Liver (tissue), 9 donors: ENCODE results near the gene LRIT2. TPM values are rescaled to one million over a fixed set of nuclear protein-coding genes. Genes with fewer than 3 reads are reported as not detected.

ENCODE experiments used
- DNase-seq: peaks from one replicate; pipeline ENCODE4 v3.0.0-alpha.2; 2017; ENCODE audit warnings: low spot score
- H3K27ac ChIP-seq, 2 donors: one replicate each; pipeline ENCODE4 v1.7.0; 2013; ENCODE audit warnings: inconsistent platforms in 2 of 2, low read length in 2 of 2, control low read depth in 1 of 2, low read depth in 1 of 2, mild to moderate bottlenecking in 1 of 2
- H3K27me3 ChIP-seq, 4 donors: one replicate each; pipeline versions ENCODE4 v1.6.1 to v1.7.0; 2013; ENCODE audit warnings: low read length in 3 of 4, inconsistent platforms in 1 of 4, mild to moderate bottlenecking in 1 of 4, moderate library complexity in 1 of 4; ENCODE audit not compliant: control insufficient read depth in 4 of 4, insufficient read depth in 4 of 4
- H3K36me3 ChIP-seq, 4 donors: one replicate each; pipeline versions ENCODE4 v1.6.1 to v1.7.0; 2013; ENCODE audit warnings: low read length in 3 of 4, mild to moderate bottlenecking in 3 of 4, low read depth in 1 of 4, moderate library complexity in 1 of 4; ENCODE audit not compliant: control insufficient read depth in 4 of 4, insufficient read depth in 3 of 4
- H3K4me1 ChIP-seq, 4 donors: one replicate each; pipeline versions ENCODE4 v1.6.1 to v1.7.0; 2013; ENCODE audit warnings: low read length in 3 of 4, mild to moderate bottlenecking in 3 of 4, moderate library complexity in 1 of 4; ENCODE audit not compliant: control insufficient read depth in 4 of 4, insufficient read depth in 4 of 4
- H3K4me3 ChIP-seq, 3 donors: one replicate each; pipeline versions ENCODE4 v1.6.1 to v1.7.0; 2013; ENCODE audit warnings: low read length in 3 of 3, control low read depth in 1 of 3, low read depth in 1 of 3, mild to moderate bottlenecking in 1 of 3
- H3K9ac ChIP-seq, 2 donors: one replicate each; pipeline ENCODE4 v1.7.0; 2013; ENCODE audit warnings: low read length in 2 of 2, mild to moderate bottlenecking in 2 of 2, moderate library complexity in 2 of 2, control low read depth in 1 of 2, low read depth in 1 of 2
- H3K9me3 ChIP-seq, 4 donors: one replicate each; pipeline versions ENCODE4 v1.6.1 to v1.7.0; 2013; ENCODE audit warnings: low read length in 3 of 4; ENCODE audit not compliant: control insufficient read depth in 4 of 4
- ATF3 ChIP-seq: IDR thresholded peaks from 2 replicates; pipeline ENCODE4 v1.6.1; 2016; ENCODE audit warnings: antibody characterized with exemption
- CTCF ChIP-seq: fragments of 150-350 bp; IDR thresholded peaks from 2 replicates; pipeline ENCODE4 v1.5.1; 2017; ENCODE audit warnings: improper control_type of control experiment, low read depth, low read length; ENCODE audit not compliant: missing input control
- EGR1 ChIP-seq, 2 donors: IDR thresholded peaks; 2 replicates each; pipeline ENCODE4 v1.6.1; 2016 to 2018; ENCODE audit warnings: antibody characterized with exemption in 2 of 2, low read depth in 2 of 2
- FOXA1 ChIP-seq: IDR thresholded peaks from 2 replicates; pipeline ENCODE4 v1.6.1; 2016; ENCODE audit warnings: antibody characterized with exemption
- FOXA2 ChIP-seq: IDR thresholded peaks from 2 replicates; pipeline ENCODE4 v1.6.1; 2016; ENCODE audit warnings: antibody characterized with exemption
- GABPA ChIP-seq, 2 donors: IDR thresholded peaks in 1 of 2; conservative IDR thresholded peaks in 1 of 2; 2 replicates each; pipeline ENCODE4 v1.6.1; 2016; ENCODE audit warnings: antibody characterized with exemption in 2 of 2, mild to moderate bottlenecking in 1 of 2, moderate library complexity in 1 of 2
- HNF4A ChIP-seq, 2 donors: conservative IDR thresholded peaks; 2 replicates each; pipeline ENCODE4 v1.6.1; 2016; ENCODE audit warnings: antibody characterized with exemption in 2 of 2, mild to moderate bottlenecking in 2 of 2
- HNF4G ChIP-seq: IDR thresholded peaks from 2 replicates; pipeline ENCODE4 v1.6.1; 2016; ENCODE audit warnings: antibody characterized with exemption
- JUND ChIP-seq, 2 donors: IDR thresholded peaks; 2 replicates each; pipeline ENCODE4 v1.6.1; 2016; ENCODE audit warnings: antibody characterized with exemption in 2 of 2
- MAX ChIP-seq: IDR thresholded peaks from 2 replicates; pipeline ENCODE4 v1.6.1; 2016; ENCODE audit warnings: antibody characterized with exemption
- NR2F2 ChIP-seq: IDR thresholded peaks from 2 replicates; pipeline ENCODE4 v1.6.1; 2016; ENCODE audit warnings: antibody characterized with exemption
- RAD21 ChIP-seq, 2 donors: IDR thresholded peaks; 2 replicates each; pipeline ENCODE4 v1.6.1; 2016; ENCODE audit warnings: antibody characterized with exemption in 2 of 2, mild to moderate bottlenecking in 2 of 2
- REST ChIP-seq: IDR thresholded peaks from 2 replicates; pipeline ENCODE4 v1.6.1; 2016; ENCODE audit warnings: antibody characterized with exemption, mild to moderate bottlenecking
- RXRA ChIP-seq, 2 donors: IDR thresholded peaks; 2 replicates each; pipeline ENCODE4 v1.6.1; 2017 to 2018; ENCODE audit warnings: antibody characterized with exemption in 2 of 2, mild to moderate bottlenecking in 1 of 2
- SP1 ChIP-seq: IDR thresholded peaks from 2 replicates; pipeline ENCODE4 v1.6.1; 2018; ENCODE audit warnings: antibody characterized with exemption, mild to moderate bottlenecking
- TAF1 ChIP-seq: conservative IDR thresholded peaks from 2 replicates; pipeline ENCODE4 v1.6.1; 2016; ENCODE audit warnings: antibody characterized with exemption, mild to moderate bottlenecking
- YY1 ChIP-seq: IDR thresholded peaks from 2 replicates; pipeline ENCODE4 v1.6.1; 2016; ENCODE audit warnings: antibody characterized with exemption, mild to moderate bottlenecking
- ZBTB33 ChIP-seq: IDR thresholded peaks from 2 replicates; pipeline ENCODE4 v1.6.1; 2016; ENCODE audit warnings: antibody characterized with exemption
- WGBS: extraction: QIAGEN DNeasy Blood & Tissue Kit; methylation state at CpG from one replicate; pipeline ENCODE4 v1.1.7; 2013; 5-methylcytosine and 5-hydroxymethylcytosine counted together
- polyA plus RNA-seq, 2 donors: library from polyadenylated mRNA; stranded (reverse) in 1 of 2; unstranded in 1 of 2; fragments of 200-250 nt in 1 of 2; fragments of >200 nt in 1 of 2; fragmentation: Nextera tagmentation in 1 of 2; extraction: Ambion mirVana in 1 of 2; gene quantifications; one replicate each; pipeline versions ENCODE4 v1.2.1 to v1.2.3, GENCODE V29; 2013 to 2015
- total RNA-seq, 2 donors: library from RNA; depleted of rRNA; stranded (reverse); fragments of >200 nt; gene quantifications; one replicate each; pipeline ENCODE4 v1.2.3, GENCODE V29; 2014
- donor health status: healthy.
- donor health status: healthy.
- donor health status: healthy.
- donor health status: healthy.
- donor health status: healthy.

The LRIT2 gene
- total and polyA plus RNA-seq, 4 donors, result not detected

- Histone ChIP-seq H3K36me3 (no peaks in the 10 kb centered on the region), H3K9me3 (no peaks in the 10 kb centered on the region), H3K4me1 (peaks cover 4 to 13% (median 7%) of the 10 kb centered on the region in 4 donors), H3K4me3 (no peak overlapping the region), H3K9ac (no peak overlapping the region), H3K27me3 (peaks cover 0 to 11% (median 6%) of the 10 kb centered on the region in 4 donors), H3K27ac (no peak overlapping the region)
- no peak for DNase-seq
- TF ChIP-seq RXRA (IDR thresholded peaks at IDR 0.05) (no peak), ZBTB33 (no peak), GABPA (IDR thresholded peaks at IDR 0.05 in 1 of 2, conservative IDR thresholded peaks at IDR 0.05 in 1 of 2) (no peak), HNF4A (conservative IDR thresholded peaks at IDR 0.05) (no peak), CTCF (no peak), HNF4G (no peak), RAD21 (IDR thresholded peaks at IDR 0.05) (no peak), JUND (IDR thresholded peaks at IDR 0.05) (no peak), FOXA2 (no peak), TAF1 (no peak), EGR1 (IDR thresholded peaks at IDR 0.05; ENCODE audit: low read depth in 2 of 2) (no peak), REST (no peak), FOXA1 (no peak), NR2F2 (no peak), ATF3 (no peak), YY1 (no peak), MAX (no peak), SP1 (no peak)
- whole genome bisulfite sequencing, result 74% methylated on average over 5 of the region's 5 CpGs
Observed at GRCh38 chr10:84191106-84191505, 34.2 kb downstream of the LRIT2 start.
